ENCODE results near the gene SEMA4C. TPM values are rescaled to one million over a fixed set of nuclear protein-coding genes. Genes with fewer than 3 reads are reported as not detected.

SEMA4C gene
- total RNA-seq, 1 donor from 2014 or later: 24.8 TPM

GRCh38 chr2:96828874-96829273 is 41.0 kb downstream of the SEMA4C start:
- H3K27me3 Mint-ChIP-seq (ENCODE audit: low read depth): no peaks in the 10 kb centered on the region
- no peak overlapping the region for H3K4me3 Mint-ChIP-seq (ENCODE audit: unreplicated experiment)
- H3K9me3 Mint-ChIP-seq (ENCODE audit: low read depth): no peaks in the 10 kb centered on the region
- no peak for DNase-seq (ENCODE audit: low spot score)
- peaks cover 19% of the 10 kb centered on the region for H3K4me1 Mint-ChIP-seq (ENCODE audit: low read depth)
- no peak for TF ChIP-seq CTCF (IDR thresholded peaks at IDR 0.05)
- peaks cover 11% of the 10 kb centered on the region for H3K36me3 Mint-ChIP-seq (ENCODE audit: low read depth)
- H3K27ac Mint-ChIP-seq (ENCODE audit: unreplicated experiment): no peak overlapping the region

GRCh38 chr2:96828436-96828835 is 41.4 kb downstream of the SEMA4C start:
- no peak for DNase-seq (ENCODE audit: low spot score)
- TF ChIP-seq CTCF (IDR thresholded peaks at IDR 0.05): no peak
- Mint-ChIP-seq H3K9me3 (ENCODE audit: low read depth) (no peaks in the 10 kb centered on the region), H3K27ac (ENCODE audit: unreplicated experiment) (no peak overlapping the region), H3K36me3 (ENCODE audit: low read depth) (peaks cover 11% of the 10 kb centered on the region), H3K4me1 (ENCODE audit: low read depth) (peaks cover 21% of the 10 kb centered on the region), H3K27me3 (ENCODE audit: low read depth) (no peaks in the 10 kb centered on the region), H3K4me3 (ENCODE audit: unreplicated experiment) (no peak overlapping the region)

GRCh38 chr2:96826546-96827278 is 43.2 kb downstream of the SEMA4C start:
- DNase-seq (ENCODE audit: low spot score): no peak
- Mint-ChIP-seq H3K36me3 (ENCODE audit: low read depth) (peaks cover 11% of the 10 kb centered on the region), H3K4me1 (ENCODE audit: low read depth) (peaks cover 10% of the 10 kb centered on the region), H3K4me3 (ENCODE audit: unreplicated experiment) (no peak overlapping the region), H3K27ac (ENCODE audit: unreplicated experiment) (no peak overlapping the region), H3K9me3 (ENCODE audit: low read depth) (no peaks in the 10 kb centered on the region), H3K27me3 (ENCODE audit: low read depth) (no peaks in the 10 kb centered on the region)
- no peak for TF ChIP-seq CTCF (IDR thresholded peaks at IDR 0.05)

GRCh38 chr2:96825057-96825456 is 44.8 kb downstream of the SEMA4C start:
- Mint-ChIP-seq H3K4me1 (ENCODE audit: low read depth) (peaks cover 10% of the 10 kb centered on the region), H3K27ac (ENCODE audit: unreplicated experiment) (no peak overlapping the region), H3K27me3 (ENCODE audit: low read depth) (no peaks in the 10 kb centered on the region), H3K9me3 (ENCODE audit: low read depth) (no peaks in the 10 kb centered on the region), H3K36me3 (ENCODE audit: low read depth) (peaks cover 11% of the 10 kb centered on the region), H3K4me3 (ENCODE audit: unreplicated experiment) (no peak overlapping the region)
- no peak for DNase-seq (ENCODE audit: low spot score)
- no peak for TF ChIP-seq CTCF (IDR thresholded peaks at IDR 0.05)

- H3K4me3 Mint-ChIP-seq (ENCODE audit: unreplicated experiment): no peak overlapping the region
- H3K4me1 Mint-ChIP-seq (ENCODE audit: low read depth): peaks cover 10% of the 10 kb centered on the region
- H3K27me3 Mint-ChIP-seq (ENCODE audit: low read depth): no peaks in the 10 kb centered on the region
- H3K36me3 Mint-ChIP-seq (ENCODE audit: low read depth): peaks cover 6% of the 10 kb centered on the region
- no peak overlapping the region for H3K27ac Mint-ChIP-seq (ENCODE audit: unreplicated experiment)
- DNase-seq (ENCODE audit: low spot score): no peak
- TF ChIP-seq CTCF (IDR thresholded peaks at IDR 0.05): no peak
- no peaks in the 10 kb centered on the region for H3K9me3 Mint-ChIP-seq (ENCODE audit: low read depth)
Measured at GRCh38 chr2:96824079-96824870, 45.6 kb downstream of the SEMA4C start.

Measured in chondrocyte (in vitro differentiated cells).